ENCODE measurements around the gene HOXD10.

The HOXD10 gene

GRCh38 chr2:176092270-176093144, 24.1 kb upstream of the HOXD10 start, which contains the start of gene HOXD13:
Gene HOXD13 (plus strand): TSS chr2:176092721. CDS start chr2:176092891, 170 bp downstream.
- Histone ChIP-seq H3K79me2 (ENCODE audit: low read length) (no peaks in the 10 kb centered on the region), H4K20me1 (ENCODE audit: insufficient read depth, low read length) (no peaks in the 10 kb centered on the region), H3K4me3 (ENCODE audit: low read length) (no peak within 1 kb of the TSS), H3K4me1 (ENCODE audit: low read length) (peaks cover 2% of the 10 kb centered on the region; the same call in 1 of the 2 replicates), H3K9ac (ENCODE audit: low read length) (no peak within 1 kb of the TSS), H3K27me3 (ENCODE audit: low read depth, low read length) (no peaks in the 10 kb centered on the region; the same call in 1 of the 2 replicates), H3K36me3 (replicated peaks; ENCODE audit: low read depth, low read length) (no peaks in the 10 kb centered on the region), H2AFZ (ENCODE audit: low read depth, low read length) (no peak within 1 kb of the TSS), H3K27ac (ENCODE audit: low read length) (no peak within 1 kb of the TSS), H3K9me3 (ENCODE audit: insufficient read depth, low read length) (no peaks in the 10 kb centered on the region), H3K4me2 (ENCODE audit: low read length) (no peak within 1 kb of the TSS)
- TF ChIP-seq EZH2phosphoT487 (IDR thresholded peaks at IDR 0.05; ENCODE audit: low read depth) (no peak), CTCF (IDR thresholded peaks at IDR 0.05; ENCODE audit: low read depth, low read length) (no peak)

GRCh38 chr2:176093145-176093897, 23.3 kb upstream of the HOXD10 start:
- H3K4me3 ChIP-seq (ENCODE audit: low read length), result no peak overlapping the region
- no peaks in the 10 kb centered on the region for H3K79me2 ChIP-seq (ENCODE audit: low read length)
- peaks cover 7% of the 10 kb centered on the region for H3K4me1 ChIP-seq (ENCODE audit: low read length)
- H3K27ac ChIP-seq (ENCODE audit: low read length), result no peak overlapping the region
- no peak overlapping the region for H3K9ac ChIP-seq (ENCODE audit: low read length)
- H3K36me3 ChIP-seq (replicated peaks; ENCODE audit: low read depth, low read length), result no peaks in the 10 kb centered on the region
- H3K27me3 ChIP-seq (ENCODE audit: low read depth, low read length), result no peaks in the 10 kb centered on the region; the same call in 1 of the 2 replicates
- no peak overlapping the region for H3K4me2 ChIP-seq (ENCODE audit: low read length)
- TF ChIP-seq CTCF (IDR thresholded peaks at IDR 0.05; ENCODE audit: low read depth, low read length) (no peak), EZH2phosphoT487 (IDR thresholded peaks at IDR 0.05; ENCODE audit: low read depth) (no peak)
- no peak overlapping the region for H2AFZ ChIP-seq (ENCODE audit: low read depth, low read length)
- H4K20me1 ChIP-seq (ENCODE audit: insufficient read depth, low read length), result no peaks in the 10 kb centered on the region
- no peaks in the 10 kb centered on the region for H3K9me3 ChIP-seq (ENCODE audit: insufficient read depth, low read length)

GRCh38 chr2:176093898-176094249, 22.7 kb upstream of the HOXD10 start:
- H3K9ac ChIP-seq (ENCODE audit: low read length), result no peak overlapping the region
- no peaks in the 10 kb centered on the region for H4K20me1 ChIP-seq (ENCODE audit: insufficient read depth, low read length)
- H3K4me3 ChIP-seq (ENCODE audit: low read length), result no peak overlapping the region

More at GRCh38 chr2:176093898-176094249, 22.7 kb upstream of the HOXD10 start:
- Histone ChIP-seq H3K36me3 (replicated peaks; ENCODE audit: low read depth, low read length) (no peaks in the 10 kb centered on the region), H3K4me2 (ENCODE audit: low read length) (no peak overlapping the region), H3K4me1 (ENCODE audit: low read length) (peaks cover 7% of the 10 kb centered on the region), H3K27ac (ENCODE audit: low read length) (no peak overlapping the region), H3K79me2 (ENCODE audit: low read length) (no peaks in the 10 kb centered on the region), H3K27me3 (ENCODE audit: low read depth, low read length) (no peaks in the 10 kb centered on the region; the same call in 1 of the 2 replicates), H3K9me3 (ENCODE audit: insufficient read depth, low read length) (no peaks in the 10 kb centered on the region), H2AFZ (ENCODE audit: low read depth, low read length) (no peak overlapping the region)
- no peak for TF ChIP-seq EZH2phosphoT487 (IDR thresholded peaks at IDR 0.05; ENCODE audit: low read depth)
- TF ChIP-seq CTCF (IDR thresholded peaks at IDR 0.05; ENCODE audit: low read depth, low read length), result no peak

Measured in OCI-LY3 (cell line).